Measurements from ENCODE around the gene SRP54. TPM values are rescaled to one million over a fixed set of nuclear protein-coding genes. Genes with fewer than 3 reads are reported as not detected.

SRP54 gene
- total and polyA plus RNA-seq, 2 of the 13 experiments (the other 11 are each of a cell fraction or from before 2014, with no cell fraction given) = 42.2 to 207 TPM

GRCh38 chr14:35046048-35046750 is 63.4 kb downstream of the SRP54 start, which contains the start of gene FAM177A1 (continued):
- TF ChIP-seq PAWR (CRISPR knock-in tag; IDR thresholded peaks at IDR 0.05; ENCODE audit: borderline replicate concordance) (peak; percentile 74; the same call in 1 of the 2 replicates), ELF3 (CRISPR knock-in tag; IDR thresholded peaks at IDR 0.05) (peak; percentile 82), HOXA7 (CRISPR knock-in tag; IDR thresholded peaks at IDR 0.05) (no peak), KDM1A (CRISPR knock-in tag; IDR thresholded peaks at IDR 0.05) (no peak), HNRNPK (IDR thresholded peaks at IDR 0.05; ENCODE audit: low read depth, low read length, poor library complexity, severe bottlenecking) (peak; percentile 81), ATF7 (IDR thresholded peaks at IDR 0.05) (peak; percentile 99), ATF7 (CRISPR knock-in tag; IDR thresholded peaks at IDR 0.05) (peak; percentile 99), ZBTB4 (CRISPR knock-in tag; IDR thresholded peaks at IDR 0.05; ENCODE audit: borderline replicate concordance) (peak; percentile 78; the same call in 1 of the 2 replicates), SP4 (CRISPR knock-in tag; IDR thresholded peaks at IDR 0.05) (peak; percentile 96), HOXA3 (CRISPR knock-in tag; IDR thresholded peaks at IDR 0.05) (peak; percentile 100), ZNF569 (CRISPR knock-in tag; IDR thresholded peaks at IDR 0.05; ENCODE audit: borderline replicate concordance) (peak; percentile 88; the same call in 1 of the 2 replicates), RXRA (CRISPR knock-in tag; IDR thresholded peaks at IDR 0.05) (peak; percentile 75), HMG20B (CRISPR knock-in tag; conservative IDR thresholded peaks at IDR 0.05) (no peak), DBP (CRISPR knock-in tag; IDR thresholded peaks at IDR 0.05; ENCODE audit: not compliant biosample characterization) (peak; percentile 97), ARID5B (CRISPR knock-in tag; IDR thresholded peaks at IDR 0.05) (peak; percentile 85)
- TF ChIP-seq, protein P1, sequence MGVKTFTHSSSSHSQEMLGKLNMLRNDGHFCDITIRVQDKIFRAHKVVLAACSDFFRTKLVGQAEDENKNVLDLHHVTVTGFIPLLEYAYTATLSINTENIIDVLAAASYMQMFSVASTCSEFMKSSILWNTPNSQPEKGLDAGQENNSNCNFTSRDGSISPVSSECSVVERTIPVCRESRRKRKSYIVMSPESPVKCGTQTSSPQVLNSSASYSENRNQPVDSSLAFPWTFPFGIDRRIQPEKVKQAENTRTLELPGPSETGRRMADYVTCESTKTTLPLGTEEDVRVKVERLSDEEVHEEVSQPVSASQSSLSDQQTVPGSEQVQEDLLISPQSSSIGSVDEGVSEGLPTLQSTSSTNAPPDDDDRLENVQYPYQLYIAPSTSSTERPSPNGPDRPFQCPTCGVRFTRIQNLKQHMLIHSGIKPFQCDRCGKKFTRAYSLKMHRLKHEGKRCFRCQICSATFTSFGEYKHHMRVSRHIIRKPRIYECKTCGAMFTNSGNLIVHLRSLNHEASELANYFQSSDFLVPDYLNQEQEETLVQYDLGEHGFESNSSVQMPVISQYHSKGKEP (CRISPR knock-in tag; IDR thresholded peaks at IDR 0.05) = no peak; the same call in none of the 2 replicates
